ENCODE measurements around the gene ADCY4. TPM values are rescaled to one million over a fixed set of nuclear protein-coding genes. Genes with fewer than 3 reads are reported as not detected.

The ADCY4 gene
- total and polyA plus RNA-seq, 2 of the 13 experiments (the other 11 are each of a cell fraction or from before 2014, with no cell fraction given) = 0.03 TPM; not detected in 1

DNA sequence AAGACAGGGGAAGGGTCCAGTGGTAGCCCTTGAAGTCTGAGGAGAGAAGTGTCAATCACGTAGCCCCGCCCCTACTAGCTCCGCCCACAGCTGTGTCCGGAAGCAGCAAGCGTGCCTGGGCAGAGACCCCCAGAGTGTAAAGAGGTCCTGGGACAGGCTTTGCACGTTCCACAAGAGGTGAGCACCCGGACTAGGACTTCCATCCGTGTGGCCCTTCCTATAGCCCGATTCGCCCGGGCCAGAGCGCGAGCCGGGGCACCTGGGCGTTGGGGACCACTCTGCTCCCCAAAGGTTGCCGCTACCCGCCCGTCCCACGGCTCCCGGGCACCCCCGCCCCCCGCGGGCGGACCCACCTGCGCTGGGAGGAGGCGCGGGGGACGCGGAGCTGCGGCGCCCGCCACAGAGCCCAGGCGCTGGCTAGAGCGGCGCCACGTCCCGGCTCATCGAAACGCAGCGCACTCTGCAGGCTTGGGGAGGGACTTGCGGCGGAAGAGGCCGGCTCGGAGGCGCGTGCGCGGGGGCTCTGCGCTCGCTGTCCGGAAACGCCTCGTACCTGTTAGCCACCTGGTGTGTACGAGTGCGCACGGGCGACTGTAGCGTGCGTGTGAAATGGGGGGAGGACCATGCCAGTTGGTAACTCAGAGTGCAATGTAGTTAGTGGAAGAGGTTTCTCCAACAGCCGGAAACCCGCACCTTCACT lies 63.6 kb downstream of the ADCY4 start, which contains the start of gene RABGGTA (continued):
- peak; percentile 97 for TF ChIP-seq MAZ (IDR thresholded peaks at IDR 0.05; ENCODE audit: borderline replicate concordance, low read depth, low read length)
- TF ChIP-seq MAZ (CRISPR knock-in tag; IDR thresholded peaks at IDR 0.05; ENCODE audit: low read depth) = peak; percentile 100
- TF ChIP-seq NCOA1 (CRISPR knock-in tag; IDR thresholded peaks at IDR 0.05) = peak; percentile 96
- TF ChIP-seq ZNF230 (CRISPR knock-in tag; IDR thresholded peaks at IDR 0.05) = peak; percentile 94; the same call in 1 of the 2 replicates
- TF ChIP-seq MBD4 (IDR thresholded peaks at IDR 0.05; ENCODE audit: borderline replicate concordance, low read length) = no peak
- TF ChIP-seq ZNF451 (CRISPR knock-in tag; IDR thresholded peaks at IDR 0.05) = peak; percentile 100
- peak; percentile 98 for TF ChIP-seq ZNF552 (CRISPR knock-in tag; IDR thresholded peaks at IDR 0.05; ENCODE audit: borderline replicate concordance)
- TF ChIP-seq, protein P1, sequence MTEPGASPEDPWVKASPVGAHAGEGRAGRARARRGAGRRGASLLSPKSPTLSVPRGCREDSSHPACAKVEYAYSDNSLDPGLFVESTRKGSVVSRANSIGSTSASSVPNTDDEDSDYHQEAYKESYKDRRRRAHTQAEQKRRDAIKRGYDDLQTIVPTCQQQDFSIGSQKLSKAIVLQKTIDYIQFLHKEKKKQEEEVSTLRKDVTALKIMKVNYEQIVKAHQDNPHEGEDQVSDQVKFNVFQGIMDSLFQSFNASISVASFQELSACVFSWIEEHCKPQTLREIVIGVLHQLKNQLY (CRISPR knock-in tag; IDR thresholded peaks at IDR 0.05) = peak; percentile 90
- no peak for TF ChIP-seq PHB2 (IDR thresholded peaks at IDR 0.05; ENCODE audit: partially characterized antibody)
- TF ChIP-seq JUN (CRISPR knock-in tag; IDR thresholded peaks at IDR 0.05) = peak; percentile 87
- TF ChIP-seq, protein P2, sequence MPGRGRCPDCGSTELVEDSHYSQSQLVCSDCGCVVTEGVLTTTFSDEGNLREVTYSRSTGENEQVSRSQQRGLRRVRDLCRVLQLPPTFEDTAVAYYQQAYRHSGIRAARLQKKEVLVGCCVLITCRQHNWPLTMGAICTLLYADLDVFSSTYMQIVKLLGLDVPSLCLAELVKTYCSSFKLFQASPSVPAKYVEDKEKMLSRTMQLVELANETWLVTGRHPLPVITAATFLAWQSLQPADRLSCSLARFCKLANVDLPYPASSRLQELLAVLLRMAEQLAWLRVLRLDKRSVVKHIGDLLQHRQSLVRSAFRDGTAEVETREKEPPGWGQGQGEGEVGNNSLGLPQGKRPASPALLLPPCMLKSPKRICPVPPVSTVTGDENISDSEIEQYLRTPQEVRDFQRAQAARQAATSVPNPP (CRISPR knock-in tag; IDR thresholded peaks at IDR 0.05) = peak; percentile 100
- peak; percentile 100 for TF ChIP-seq TARDBP (CRISPR knock-in tag; IDR thresholded peaks at IDR 0.05)
- TF ChIP-seq, protein P3, sequence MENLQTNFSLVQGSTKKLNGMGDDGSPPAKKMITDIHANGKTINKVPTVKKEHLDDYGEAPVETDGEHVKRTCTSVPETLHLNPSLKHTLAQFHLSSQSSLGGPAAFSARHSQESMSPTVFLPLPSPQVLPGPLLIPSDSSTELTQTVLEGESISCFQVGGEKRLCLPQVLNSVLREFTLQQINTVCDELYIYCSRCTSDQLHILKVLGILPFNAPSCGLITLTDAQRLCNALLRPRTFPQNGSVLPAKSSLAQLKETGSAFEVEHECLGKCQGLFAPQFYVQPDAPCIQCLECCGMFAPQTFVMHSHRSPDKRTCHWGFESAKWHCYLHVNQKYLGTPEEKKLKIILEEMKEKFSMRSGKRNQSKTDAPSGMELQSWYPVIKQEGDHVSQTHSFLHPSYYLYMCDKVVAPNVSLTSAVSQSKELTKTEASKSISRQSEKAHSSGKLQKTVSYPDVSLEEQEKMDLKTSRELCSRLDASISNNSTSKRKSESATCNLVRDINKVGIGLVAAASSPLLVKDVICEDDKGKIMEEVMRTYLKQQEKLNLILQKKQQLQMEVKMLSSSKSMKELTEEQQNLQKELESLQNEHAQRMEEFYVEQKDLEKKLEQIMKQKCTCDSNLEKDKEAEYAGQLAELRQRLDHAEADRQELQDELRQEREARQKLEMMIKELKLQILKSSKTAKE (CRISPR knock-in tag; IDR thresholded peaks at IDR 0.05; ENCODE audit: borderline replicate concordance) = peak; percentile 91
- peak; percentile 97 for TF ChIP-seq NFKBIZ (CRISPR knock-in tag; IDR thresholded peaks at IDR 0.05)
- peak; percentile 97; the same call in 1 of the 2 replicates for TF ChIP-seq ZNF234 (CRISPR knock-in tag; conservative IDR thresholded peaks at IDR 0.05)
- TF ChIP-seq HNRNPL (IDR thresholded peaks at IDR 0.05; ENCODE audit: low read depth, low read length) = 0 out of 2 replicates have a peak, but pooled peaks have one; percentile 73
- TF ChIP-seq KDM4B (CRISPR knock-in tag; IDR thresholded peaks at IDR 0.05) = peak; percentile 98
- no peak; the same call in none of the 2 replicates for TF ChIP-seq SMAD3 (CRISPR knock-in tag; IDR thresholded peaks at IDR 0.05)
- TF ChIP-seq ZNF839 (CRISPR knock-in tag; IDR thresholded peaks at IDR 0.05; ENCODE audit: borderline replicate concordance) = peak; percentile 99; the same call in 1 of the 2 replicates
- no peak for TF ChIP-seq NBN (conservative IDR thresholded peaks at IDR 0.05)
- peak; percentile 98 for TF ChIP-seq EEA1 (CRISPR knock-in tag; IDR thresholded peaks at IDR 0.05; ENCODE audit: borderline replicate concordance)
- TF ChIP-seq, protein P4, sequence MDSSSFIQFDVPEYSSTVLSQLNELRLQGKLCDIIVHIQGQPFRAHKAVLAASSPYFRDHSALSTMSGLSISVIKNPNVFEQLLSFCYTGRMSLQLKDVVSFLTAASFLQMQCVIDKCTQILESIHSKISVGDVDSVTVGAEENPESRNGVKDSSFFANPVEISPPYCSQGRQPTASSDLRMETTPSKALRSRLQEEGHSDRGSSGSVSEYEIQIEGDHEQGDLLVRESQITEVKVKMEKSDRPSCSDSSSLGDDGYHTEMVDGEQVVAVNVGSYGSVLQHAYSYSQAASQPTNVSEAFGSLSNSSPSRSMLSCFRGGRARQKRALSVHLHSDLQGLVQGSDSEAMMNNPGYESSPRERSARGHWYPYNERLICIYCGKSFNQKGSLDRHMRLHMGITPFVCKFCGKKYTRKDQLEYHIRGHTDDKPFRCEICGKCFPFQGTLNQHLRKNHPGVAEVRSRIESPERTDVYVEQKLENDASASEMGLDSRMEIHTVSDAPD (CRISPR knock-in tag; IDR thresholded peaks at IDR 0.05) = peak; percentile 98
- TF ChIP-seq HNRNPH1 (optimal IDR thresholded peaks at IDR 0.05; ENCODE audit: low read depth, low read length) = no peak
- TF ChIP-seq ZBTB7B (CRISPR knock-in tag; IDR thresholded peaks at IDR 0.05) = peak; percentile 99
- TF ChIP-seq CC2D1A (CRISPR knock-in tag; IDR thresholded peaks at IDR 0.05) = peak; percentile 5; the same call in 1 of the 2 replicates
- peak; percentile 99 for TF ChIP-seq SATB2 (CRISPR knock-in tag; IDR thresholded peaks at IDR 0.05)

Data from HepG2 (cell line).